ENCODE data around the gene VKORC1.
"Not testable (repeated sequence)": the region's sequence is repeated elsewhere in the genome, so short reads cannot be mapped to it uniquely, and the experiment has no call there.

Gene VKORC1

GRCh38 chr16:31094424-31095120 lies at the start of gene VKORC1:
Gene VKORC1, minus strand, starts transcription at chr16:31094797. Its CDS starts 68 bp downstream, at chr16:31094729.
- DNase-seq, result peak; percentile 94

- DNase-seq, result no peak
Measured at GRCh38 chr16:31143694-31144148, 49.1 kb upstream of the VKORC1 start.

- DNase-seq, result no peak
Measured at GRCh38 chr16:31143011-31143693, 48.6 kb upstream of the VKORC1 start.

DNA sequence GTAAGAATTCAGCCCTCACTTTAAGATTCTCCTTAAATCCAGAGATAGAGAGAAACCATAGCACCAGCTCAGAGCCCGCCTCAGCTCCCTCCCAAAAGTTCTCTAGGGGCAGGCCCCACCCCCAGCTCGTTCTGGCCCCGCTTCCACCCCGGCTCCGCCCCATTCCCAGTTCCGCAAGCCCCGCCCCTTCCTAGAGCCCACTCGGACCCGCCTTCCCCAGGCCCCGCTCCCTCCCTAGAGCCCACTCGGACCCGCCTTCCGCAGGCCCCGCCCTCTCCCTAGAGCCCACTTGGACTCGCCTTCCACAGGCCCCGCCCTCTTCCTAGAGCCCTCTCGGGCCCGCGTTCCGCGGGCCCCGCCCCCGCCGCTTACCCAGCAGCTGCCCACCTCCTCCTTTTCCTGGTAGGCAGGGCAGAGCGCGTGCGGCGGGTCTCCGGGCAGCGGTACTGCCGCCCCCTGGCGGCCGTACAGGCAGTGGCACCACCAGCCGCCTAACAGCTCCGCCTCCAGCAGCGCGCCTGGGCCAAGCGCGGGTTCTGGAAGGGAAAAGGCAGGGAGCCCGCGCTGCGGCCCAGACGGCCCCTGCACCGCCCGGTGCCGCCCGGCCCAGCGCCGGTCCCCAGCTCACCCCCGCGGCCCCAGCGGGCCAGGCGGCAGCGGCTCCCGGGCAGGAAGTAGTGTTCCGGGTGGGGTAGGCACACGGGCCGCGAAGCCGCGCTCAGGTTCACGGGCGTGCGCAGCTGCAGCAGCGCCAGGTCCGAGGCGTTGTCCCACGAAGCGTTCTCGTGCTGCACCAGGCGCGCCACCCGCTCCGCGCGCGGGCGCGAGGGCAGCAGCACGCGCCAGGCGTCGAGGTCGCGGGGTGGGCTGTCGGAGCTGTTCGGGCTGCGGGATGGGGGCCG lies 47.8 kb upstream of the VKORC1 start:
- DNase-seq, result peak; percentile 99

DNA sequence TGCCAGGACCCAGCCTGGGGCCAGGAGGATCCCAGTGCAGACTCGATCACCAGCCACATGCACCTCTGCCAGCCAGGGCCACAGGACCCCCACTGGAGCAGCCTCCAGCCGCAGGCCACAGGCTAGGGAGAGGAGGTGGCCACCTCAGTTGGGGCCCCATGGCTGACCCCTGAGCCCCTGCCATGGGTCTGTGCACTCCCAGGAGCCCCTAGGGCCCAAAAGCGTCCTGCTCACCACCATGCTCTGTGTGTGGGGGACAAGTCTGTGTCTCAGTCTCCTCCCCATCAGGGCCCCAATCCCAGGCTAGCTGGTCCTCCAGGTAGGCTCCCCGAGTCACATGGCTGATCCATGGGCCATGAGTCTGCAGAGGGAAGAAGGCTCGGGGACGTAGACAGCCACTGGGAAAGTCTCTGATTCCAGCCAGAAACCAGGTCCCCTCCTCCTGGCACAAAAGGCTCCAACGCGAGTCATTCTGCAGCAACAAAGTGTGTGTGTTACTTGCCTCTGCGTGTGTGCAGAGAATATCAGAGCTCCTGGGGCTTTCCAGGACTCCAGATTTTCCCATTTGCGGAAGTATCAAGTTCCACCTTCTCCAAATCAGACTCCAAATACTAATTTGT lies 47.0 kb upstream of the VKORC1 start:
- DNase-seq, result no peak

DNA sequence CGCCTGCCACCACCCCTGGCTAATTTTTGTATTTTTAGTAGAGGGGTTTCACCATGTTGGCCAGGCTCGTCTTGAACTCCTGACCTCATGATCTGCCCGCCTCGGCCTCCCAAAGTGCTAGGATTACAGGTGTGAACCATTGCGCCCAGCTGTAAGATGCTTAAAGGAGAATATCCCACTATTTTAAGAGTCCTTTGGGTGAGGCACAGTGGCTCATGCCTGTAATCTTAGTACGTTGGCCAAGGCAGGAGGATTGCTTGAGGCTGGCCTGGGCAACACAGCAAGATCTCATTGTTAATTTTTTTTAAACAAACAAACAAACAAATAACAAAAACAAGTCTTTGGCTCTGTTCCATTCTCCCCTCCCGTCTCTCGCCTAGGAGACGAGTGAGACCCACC lies 46.5 kb upstream of the VKORC1 start:
- not testable (repeated sequence) for DNase-seq

GRCh38 chr16:31138621-31139578 lies 44.3 kb upstream of the VKORC1 start:
- DNase-seq, result no peak

DNA sequence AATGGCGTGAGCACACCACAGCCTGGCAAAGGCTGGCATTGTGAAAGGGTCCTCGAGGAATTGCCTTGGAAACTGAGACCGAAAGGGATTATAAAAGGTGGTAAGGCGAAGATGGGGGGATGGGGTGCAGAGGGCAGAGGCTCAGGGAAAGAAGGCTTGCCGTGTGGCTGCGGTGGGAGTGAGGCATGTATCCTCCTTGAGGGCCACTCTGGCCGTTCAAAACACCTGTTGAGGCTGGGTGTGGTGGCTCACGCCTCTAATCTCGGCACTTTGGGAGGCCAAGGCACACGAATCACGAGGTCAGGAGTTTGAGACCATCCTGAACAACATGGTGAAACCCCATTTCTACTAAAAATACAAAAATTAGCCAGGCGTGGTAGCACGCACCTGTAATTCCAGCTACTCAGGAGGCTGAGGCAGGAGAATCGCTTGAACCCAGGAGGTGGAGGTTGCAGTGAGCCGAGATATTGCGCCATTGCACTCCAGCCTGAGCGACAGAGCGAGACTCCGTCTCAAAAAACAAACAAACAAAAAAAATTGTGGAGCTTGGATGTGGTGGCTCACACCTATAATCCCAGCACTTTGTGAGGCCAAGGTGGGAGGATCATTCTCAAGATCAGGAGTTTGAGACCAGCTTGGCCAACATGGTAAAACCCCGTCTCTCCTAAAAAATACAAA lies 42.4 kb upstream of the VKORC1 start:
- not testable (repeated sequence) for DNase-seq

DNA sequence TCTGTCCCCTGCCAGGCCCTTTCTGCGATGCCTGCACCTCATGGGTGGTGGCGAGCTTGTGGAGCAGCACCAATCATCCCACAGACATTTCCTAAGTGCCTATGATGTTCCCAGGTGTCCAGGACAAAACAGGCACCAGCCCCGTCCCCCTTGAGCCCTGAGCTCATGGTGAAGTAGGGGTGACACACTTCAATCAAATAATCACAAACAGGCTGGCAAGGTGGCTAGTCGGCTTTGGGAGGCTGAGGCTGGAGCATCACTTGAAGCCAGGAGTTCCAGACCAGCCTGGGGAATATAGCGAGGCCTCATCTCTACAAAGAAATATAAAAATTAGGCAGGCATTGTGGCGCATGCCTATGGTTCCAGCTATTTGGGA lies 41.7 kb upstream of the VKORC1 start:
- no peak for DNase-seq

- no peak for DNase-seq
Measured at GRCh38 chr16:31135535-31136286, 41.1 kb upstream of the VKORC1 start, which contains the start of gene PRSS8. Gene PRSS8, minus strand, starts transcription at chr16:31135727. Its CDS starts 229 bp downstream, at chr16:31135498.

- DNase-seq, result no peak
Measured at GRCh38 chr16:31134625-31135534, 40.3 kb upstream of the VKORC1 start.

GRCh38 chr16:31134091-31134571 lies 39.5 kb upstream of the VKORC1 start:
- DNase-seq, result no peak

DNA sequence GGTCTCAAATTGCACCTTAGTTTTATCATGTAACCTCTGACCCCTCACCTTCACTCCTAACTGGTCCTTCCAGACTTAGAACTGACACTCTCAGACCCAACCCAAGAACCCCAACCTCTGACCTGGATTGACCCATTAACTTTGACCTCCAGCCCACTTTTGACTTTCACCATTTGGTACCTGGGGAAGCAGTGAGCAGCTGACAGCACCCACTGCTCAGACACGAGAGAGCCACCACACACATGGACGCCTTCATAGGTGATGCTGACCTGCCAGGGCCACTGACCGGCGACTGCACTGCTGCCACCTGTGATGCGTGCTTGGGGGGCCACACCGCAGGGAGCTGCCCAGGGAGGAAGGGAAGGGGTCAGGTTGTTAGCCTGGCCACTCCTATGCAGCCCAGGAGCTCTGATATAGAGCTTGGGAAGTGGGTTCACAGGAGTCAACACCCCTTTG lies 38.5 kb upstream of the VKORC1 start:
- no peak for DNase-seq

GRCh38 chr16:31132303-31132979 lies 37.8 kb upstream of the VKORC1 start:
- DNase-seq, result no peak

- no peak for DNase-seq
Measured at GRCh38 chr16:31131841-31132271, 37.3 kb upstream of the VKORC1 start.

DNA sequence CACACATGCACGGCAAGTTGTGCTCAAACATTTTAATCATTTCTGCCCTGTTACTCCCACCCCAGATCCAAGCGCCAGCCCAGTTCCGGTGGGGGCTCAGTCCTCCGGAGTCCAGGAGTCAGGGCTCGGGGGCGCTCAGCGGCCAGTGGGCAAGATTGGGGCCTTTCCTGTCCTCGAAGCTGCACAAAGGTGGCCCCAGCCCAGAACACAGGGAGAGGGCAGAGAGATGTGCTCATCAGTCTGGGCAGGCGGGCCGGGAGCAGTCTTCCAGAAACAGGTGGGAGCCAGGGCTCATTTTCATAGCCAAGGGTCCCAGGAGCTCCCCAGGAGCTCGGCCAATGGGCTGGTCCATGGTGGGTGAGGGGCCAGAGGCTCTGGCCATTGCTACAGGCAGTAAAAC lies 36.8 kb upstream of the VKORC1 start:
- no peak for DNase-seq

DNA sequence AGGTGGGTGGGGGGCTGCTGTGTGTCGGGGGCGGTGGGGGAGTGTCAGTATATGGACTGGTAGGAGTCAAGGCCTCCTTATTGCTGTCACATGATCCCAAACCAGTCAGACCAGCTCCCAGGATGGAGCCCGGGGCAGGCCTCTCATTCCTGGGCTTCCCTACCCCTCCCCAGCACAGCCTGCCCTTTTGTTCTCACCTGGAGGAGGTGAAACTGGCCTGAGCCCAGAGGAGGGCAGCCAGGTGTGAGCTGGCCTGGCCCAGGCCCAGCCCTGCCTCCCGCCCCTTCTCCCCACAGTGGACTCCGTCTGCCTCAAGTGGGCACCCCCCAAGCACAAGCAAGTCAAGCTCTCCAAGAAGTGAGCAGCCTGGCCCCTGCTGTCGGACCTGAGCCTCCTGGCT lies 36.3 kb upstream of the VKORC1 start:
- DNase-seq, result no peak

GRCh38 chr16:31130336-31130891 lies 35.8 kb upstream of the VKORC1 start:
- DNase-seq, result no peak

Data from stimulated activated CD4-positive, alpha-beta T cell treated with anti-CD3 and anti-CD28 coated beads, Interleukin-1b, Interleukin-23, amount 100 ng/mL, for 48 hours (primary cell).